Activated CD4-positive, alpha-beta T cell treated with anti-CD3 and anti-CD28 coated beads, Interleukin-2, amount 50 U/mL, for 16 hours (primary cell): ENCODE measurements around the gene ZNF646.

ENCODE experiments used
- DNase-seq: peaks from one replicate; pipeline ENCODE4 v3.0.0-alpha.2; 2020

ZNF646 gene

GRCh38 chr16:31108794-31109558, 34.8 kb downstream of the ZNF646 start:
- DNase-seq: no peak

DNA sequence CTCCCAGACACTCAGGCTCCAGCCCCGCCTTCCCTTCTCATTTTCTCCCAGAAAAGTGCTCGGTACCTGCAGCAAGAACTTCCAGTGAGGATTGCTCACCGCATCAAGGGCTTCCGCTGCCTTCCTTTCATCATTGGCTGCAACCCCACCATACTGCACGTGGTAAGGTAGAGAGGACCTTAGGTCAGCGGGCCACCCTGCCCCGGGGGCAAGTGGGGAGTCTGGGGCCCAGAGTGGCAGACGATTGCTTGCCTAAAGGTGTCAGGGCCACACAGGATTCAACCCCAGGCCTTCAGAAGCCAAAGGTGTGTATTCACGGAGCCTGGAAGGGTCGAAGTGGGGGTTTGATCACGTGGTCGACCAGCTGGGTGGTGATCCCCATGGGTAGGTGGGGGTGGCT, 35.4 kb downstream of the ZNF646 start:
- no peak for DNase-seq

- DNase-seq: no peak
These were observed 36.1 kb downstream of the ZNF646 start for GRCh38 chr16:31110106-31111034.

DNA sequence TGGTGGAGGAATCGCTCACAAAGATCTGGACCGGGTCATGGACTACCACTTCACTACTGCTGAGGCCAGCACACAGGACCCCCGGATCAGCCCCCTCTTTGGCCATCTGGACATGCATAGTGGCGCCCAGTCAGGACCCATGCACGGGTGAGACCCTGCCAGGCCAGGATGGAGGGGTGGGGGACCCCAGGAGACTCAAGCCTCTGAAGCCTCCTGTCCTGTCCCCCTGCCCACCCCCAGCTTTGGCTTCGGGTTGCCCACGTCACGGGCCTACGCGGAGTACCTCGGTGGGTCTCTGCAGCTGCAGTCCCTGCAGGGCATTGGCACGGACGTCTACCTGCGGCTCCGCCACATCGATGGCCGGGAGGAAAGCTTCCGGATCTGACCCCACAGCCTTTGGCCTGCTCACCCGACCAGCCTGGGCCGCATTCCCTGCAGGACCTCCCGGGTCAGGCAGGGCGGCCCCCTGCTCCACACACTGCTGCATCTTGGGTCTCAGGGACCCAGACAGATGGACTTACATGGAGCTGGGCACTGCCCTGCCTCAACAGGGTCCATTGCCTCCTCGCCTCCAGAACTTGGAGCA, 37.8 kb downstream of the ZNF646 start:
- DNase-seq: no peak

GRCh38 chr16:31112711-31113110, 38.5 kb downstream of the ZNF646 start:
- no peak for DNase-seq

- no peak for DNase-seq
These were observed 39.2 kb downstream of the ZNF646 start for GRCh38 chr16:31113121-31114120.

DNA sequence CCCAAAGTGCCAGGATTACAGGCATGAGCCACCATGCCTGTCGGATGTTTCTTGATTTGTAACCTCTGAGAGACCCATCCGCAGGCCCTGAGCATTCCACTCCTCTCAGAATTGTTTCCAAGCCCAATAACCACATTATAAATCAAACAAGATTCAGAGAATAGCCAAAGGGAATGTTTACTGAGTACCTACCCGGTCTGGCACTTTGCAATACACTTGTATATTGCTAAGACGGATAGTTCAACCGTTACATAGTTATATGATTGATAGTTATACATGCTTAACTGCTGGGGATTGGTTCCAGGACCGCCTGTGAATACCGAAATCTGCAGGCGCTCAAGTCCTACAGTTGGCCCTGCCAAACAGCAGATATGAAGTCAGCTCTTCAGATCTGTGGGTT, 40.2 kb downstream of the ZNF646 start:
- DNase-seq: no peak

DNA sequence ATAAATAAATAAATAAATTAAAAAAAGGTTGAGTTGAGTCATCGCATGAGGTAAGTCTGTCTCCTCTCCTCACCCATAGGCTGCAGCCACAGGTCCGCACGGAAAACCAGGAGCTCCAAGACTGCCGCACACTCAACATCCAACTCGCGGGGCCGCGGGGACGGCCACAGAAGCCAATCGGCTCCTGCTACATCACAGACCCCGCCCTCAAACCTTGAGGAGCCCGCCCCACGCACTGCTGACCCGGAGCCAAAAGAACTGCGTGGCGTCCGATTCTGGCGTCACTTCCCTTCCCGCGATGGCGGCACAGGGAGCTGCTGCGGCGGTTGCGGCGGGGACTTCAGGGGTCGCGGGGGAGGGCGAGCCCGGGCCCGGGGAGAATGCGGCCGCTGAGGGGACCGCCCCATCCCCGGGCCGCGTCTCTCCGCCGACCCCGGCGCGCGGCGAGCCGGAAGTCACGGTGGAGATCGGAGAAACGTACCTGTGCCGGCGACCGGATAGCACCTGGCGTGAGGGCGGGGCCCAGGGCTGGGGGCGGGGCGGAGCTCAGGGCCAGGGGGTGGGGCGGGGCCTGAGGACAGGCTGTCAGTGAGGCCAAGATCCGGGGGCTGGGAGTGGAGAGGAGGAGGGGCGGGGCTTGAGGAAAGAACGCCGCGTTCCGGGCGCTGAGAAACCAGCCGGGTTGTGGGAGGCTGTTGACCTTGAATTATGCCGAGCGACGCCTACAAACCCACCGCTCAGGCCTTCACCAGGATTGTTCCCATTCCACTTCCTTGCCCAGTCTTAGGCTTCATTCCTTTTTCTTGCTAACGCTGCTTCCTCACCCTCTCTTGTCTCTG, 43.4 kb downstream of the ZNF646 start, which contains the start of gene KAT8:
Gene KAT8, plus strand, starts transcription at position 281 of the 839 bp plus-strand sequence. Its CDS starts 18 bp downstream, at position 299.
- DNase-seq: peak; percentile 99

DNA sequence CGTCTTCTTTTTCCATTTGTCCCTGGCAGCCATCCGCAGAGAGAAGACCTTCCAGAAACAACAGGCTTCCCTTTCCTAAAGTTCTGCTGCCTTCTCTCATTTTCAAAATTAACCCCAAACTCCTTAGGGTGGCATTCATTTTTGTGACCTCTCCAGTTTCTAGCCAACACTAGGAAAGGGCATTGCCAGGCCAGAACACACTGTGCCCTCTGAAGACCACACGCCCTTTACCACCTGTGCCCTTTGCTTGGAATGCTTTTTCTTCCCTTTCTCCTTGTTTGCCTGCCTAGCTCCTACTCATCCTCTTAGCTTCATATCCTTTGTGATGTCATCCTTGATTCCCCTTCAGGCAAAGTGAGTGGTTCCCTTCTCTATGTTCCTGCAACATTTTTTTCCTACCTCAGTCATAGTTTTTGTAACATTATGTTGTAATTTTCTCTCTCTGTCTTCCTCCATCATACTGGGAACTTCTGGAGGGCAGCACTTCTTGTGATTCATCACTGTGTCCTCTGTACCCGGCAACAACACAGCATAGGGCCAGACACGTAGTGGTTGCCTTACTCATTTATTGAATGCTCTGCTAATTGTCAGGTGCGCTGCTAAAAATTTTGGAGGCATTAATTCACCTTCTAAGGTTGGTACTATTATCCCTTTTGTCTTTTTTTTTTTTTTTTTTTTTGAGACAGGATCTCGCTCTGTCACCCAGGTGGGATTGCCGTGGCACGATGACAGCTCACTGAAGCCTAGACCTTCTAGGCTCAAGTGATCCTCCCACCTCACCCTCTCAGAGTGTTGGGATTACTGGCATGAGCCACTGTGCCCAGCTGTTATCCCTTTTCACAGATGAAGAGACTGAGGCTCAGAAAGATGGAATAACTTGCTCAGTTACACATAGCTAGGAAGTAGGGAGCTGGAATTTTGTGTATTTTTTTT, 44.3 kb downstream of the ZNF646 start:
- DNase-seq: no peak

DNA sequence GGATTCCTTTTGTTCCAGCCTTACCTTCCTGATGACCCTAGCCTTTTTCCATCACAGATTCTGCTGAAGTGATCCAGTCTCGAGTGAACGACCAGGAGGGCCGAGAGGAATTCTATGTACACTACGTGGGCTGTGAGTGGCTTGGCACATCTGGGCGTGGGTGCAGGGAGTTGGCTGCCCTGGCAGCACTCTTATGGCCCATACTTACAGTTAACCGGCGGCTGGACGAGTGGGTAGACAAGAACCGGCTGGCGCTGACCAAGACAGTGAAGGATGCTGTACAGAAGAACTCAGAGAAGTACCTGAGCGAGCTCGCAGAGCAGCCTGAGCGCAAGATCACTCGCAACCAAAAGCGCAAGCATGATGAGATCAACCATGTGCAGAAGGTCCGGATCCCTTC, 45.9 kb downstream of the ZNF646 start:
- DNase-seq: no peak

GRCh38 chr16:31125844-31126243, 51.6 kb downstream of the ZNF646 start:
- DNase-seq: no peak

DNA sequence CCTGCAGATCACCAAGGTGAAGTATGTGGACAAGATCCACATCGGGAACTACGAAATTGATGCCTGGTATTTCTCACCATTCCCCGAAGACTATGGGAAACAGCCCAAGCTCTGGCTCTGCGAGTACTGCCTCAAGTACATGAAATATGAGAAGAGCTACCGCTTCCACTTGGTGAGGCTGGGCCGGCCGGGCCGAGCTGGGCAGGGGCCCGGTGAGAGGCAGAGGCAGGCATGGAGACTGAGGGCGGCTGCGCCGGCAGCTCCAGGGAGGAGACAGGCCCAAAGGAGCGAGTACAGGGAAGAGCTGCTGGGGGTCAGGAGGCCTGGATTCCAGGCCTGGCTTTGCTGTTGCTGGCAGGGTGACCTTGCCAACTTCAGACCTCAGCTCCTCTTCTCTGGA, 53.0 kb downstream of the ZNF646 start:
- DNase-seq: no peak

DNA sequence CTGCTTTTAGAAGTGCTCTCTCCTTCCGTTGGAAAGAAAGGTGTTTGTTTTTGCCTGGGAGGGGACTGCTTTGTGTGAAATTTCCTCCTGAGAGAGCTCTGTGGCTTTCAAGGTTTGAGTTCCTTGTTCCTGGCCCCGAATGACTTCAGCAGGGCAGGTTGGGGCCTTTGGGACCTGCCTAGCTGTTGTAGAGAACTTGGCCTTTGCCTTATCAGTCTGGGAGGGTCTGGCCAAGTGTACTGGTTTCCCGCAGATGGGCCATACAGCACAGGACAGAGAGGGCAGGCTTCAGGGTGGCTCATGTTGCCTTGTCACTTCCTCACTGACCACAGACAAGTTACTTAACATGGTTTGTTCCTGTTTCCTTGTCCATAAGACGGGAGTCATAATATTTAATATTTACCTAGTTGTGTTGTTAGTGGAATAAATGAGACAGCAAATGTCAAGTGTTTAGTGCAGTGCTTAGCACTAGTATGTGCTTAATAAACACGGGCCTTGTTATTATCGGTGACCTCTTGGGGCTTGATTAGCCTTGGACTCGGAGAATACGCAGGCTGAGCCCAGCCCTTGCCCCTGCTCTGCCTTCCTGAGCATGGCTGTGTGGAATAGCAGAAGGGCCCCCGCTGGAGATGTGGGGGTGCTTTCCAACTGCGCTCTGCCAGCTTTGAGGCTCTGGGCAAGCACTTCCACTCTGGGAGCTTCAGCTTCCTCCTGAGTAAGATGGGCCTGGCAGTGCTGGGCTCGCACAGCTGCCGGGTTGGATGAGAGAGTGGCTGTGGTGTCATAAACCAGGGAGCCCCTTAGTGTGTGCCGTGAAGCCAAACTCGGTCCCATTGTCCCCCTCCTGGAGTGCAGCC, 54.7 kb downstream of the ZNF646 start:
- no peak for DNase-seq

- no peak for DNase-seq
These were observed 55.5 kb downstream of the ZNF646 start for GRCh38 chr16:31129568-31130335.

DNA sequence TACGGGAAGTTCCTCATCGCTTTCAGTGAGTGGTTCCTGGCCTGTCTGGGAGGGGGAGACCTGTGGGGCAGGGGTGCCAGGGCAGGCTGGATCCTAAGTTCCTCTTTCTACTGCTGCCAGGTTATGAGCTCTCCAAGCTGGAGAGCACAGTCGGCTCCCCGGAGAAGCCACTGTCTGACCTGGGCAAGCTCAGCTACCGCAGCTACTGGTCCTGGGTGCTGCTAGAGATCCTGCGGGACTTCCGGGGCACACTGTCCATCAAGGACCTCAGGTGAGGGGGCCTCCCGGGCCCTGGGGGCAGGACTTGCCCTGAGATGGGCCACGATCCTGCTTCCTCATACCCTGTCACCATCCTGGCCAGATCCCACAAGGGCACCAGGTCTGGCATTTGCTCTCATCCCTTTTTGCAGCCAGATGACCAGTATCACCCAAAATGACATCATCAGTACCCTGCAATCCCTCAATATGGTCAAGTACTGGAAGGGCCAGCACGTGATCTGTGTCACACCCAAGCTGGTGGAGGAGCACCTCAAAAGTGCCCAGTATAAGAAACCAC, 56.2 kb downstream of the ZNF646 start:
- no peak for DNase-seq

- DNase-seq: no peak
These were observed 56.7 kb downstream of the ZNF646 start for GRCh38 chr16:31130899-31131298.

DNA sequence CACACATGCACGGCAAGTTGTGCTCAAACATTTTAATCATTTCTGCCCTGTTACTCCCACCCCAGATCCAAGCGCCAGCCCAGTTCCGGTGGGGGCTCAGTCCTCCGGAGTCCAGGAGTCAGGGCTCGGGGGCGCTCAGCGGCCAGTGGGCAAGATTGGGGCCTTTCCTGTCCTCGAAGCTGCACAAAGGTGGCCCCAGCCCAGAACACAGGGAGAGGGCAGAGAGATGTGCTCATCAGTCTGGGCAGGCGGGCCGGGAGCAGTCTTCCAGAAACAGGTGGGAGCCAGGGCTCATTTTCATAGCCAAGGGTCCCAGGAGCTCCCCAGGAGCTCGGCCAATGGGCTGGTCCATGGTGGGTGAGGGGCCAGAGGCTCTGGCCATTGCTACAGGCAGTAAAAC, 57.2 kb downstream of the ZNF646 start:
- DNase-seq: no peak

GRCh38 chr16:31131841-31132271, 57.6 kb downstream of the ZNF646 start:
- DNase-seq: no peak
